Measurements from ENCODE around the gene MACROD1. TPM values are rescaled to one million over a fixed set of nuclear protein-coding genes. Genes with fewer than 3 reads are reported as not detected.

MACROD1 gene
- total RNA-seq, 4 donors from 2014 or later = 28.8 to 70.7 (median 33.7) TPM

GRCh38 chr11:64036087-64037026, 129.6 kb downstream of the MACROD1 start:
- TF ChIP-seq POLR2A (IDR thresholded peaks at IDR 0.05; ENCODE audit: low read depth) (no peak), CTCF (IDR thresholded peaks at IDR 0.05) (no peak), EP300 (IDR thresholded peaks at IDR 0.05) (no peak), POLR2AphosphoS5 (IDR thresholded peaks at IDR 0.05) (no peak)
- peak overlapping the region; percentile 45 to 64 (median 53) for H3K27ac ChIP-seq (replicated peaks in 1 of 4)
- intact Hi-C loops (cut with DNase I) = no loop called here

GRCh38 chr11:64035576-64035975, 130.3 kb downstream of the MACROD1 start, which contains the start of gene FLRT1:
FLRT1 (plus strand) TSS chr11:64035931; CDS start chr11:64116268, 80,337 bp downstream.
- H3K27me3 ChIP-seq = peaks cover 3 to 53% (median 7%) of the 10 kb centered on the region in 4 donors
- H3K4me1 ChIP-seq = peaks cover 18 to 31% (median 24%) of the 10 kb centered on the region in 4 donors
- TF ChIP-seq POLR2A (IDR thresholded peaks at IDR 0.05; ENCODE audit: low read depth) = no peak
- TF ChIP-seq POLR2AphosphoS5 (IDR thresholded peaks at IDR 0.05) = no peak
- no peak for TF ChIP-seq CTCF (IDR thresholded peaks at IDR 0.05)
- TF ChIP-seq EP300 (IDR thresholded peaks at IDR 0.05) = no peak
- intact Hi-C loops (cut with DNase I) = no loop called here
- no CpG with 5 or more reads among the region's 64 CpGs for WGBS
- H3K4me3 ChIP-seq = peak within 1 kb of the TSS; percentile 53 to 63 (median 60)
- H3K27ac ChIP-seq (replicated peaks in 1 of 4) = peak within 1 kb of the TSS; percentile 45 to 64 (median 53)
- no peak for DNase-seq (ENCODE audit: extremely low spot score)
- H3K36me3 ChIP-seq = no peaks in the 10 kb centered on the region
- no peaks in the 10 kb centered on the region for H3K9me3 ChIP-seq

More at GRCh38 chr11:64036087-64037026, 129.6 kb downstream of the MACROD1 start:
- H3K27me3 ChIP-seq = peaks cover 3 to 53% (median 7%) of the 10 kb centered on the region in 4 donors
- H3K36me3 ChIP-seq = no peaks in the 10 kb centered on the region
- DNase-seq (ENCODE audit: extremely low spot score) = no peak
- WGBS = 2% methylated on average over 61 of the region's 85 CpGs
- H3K4me1 ChIP-seq = peaks cover 18 to 33% (median 26%) of the 10 kb centered on the region in 4 donors
- H3K4me3 ChIP-seq = peak overlapping the region; percentile 53 to 63 (median 60)
- H3K9me3 ChIP-seq = no peaks in the 10 kb centered on the region

- peak overlapping the region; percentile 53 to 63 (median 60) for H3K4me3 ChIP-seq
- H3K9me3 ChIP-seq = no peaks in the 10 kb centered on the region
- intact Hi-C loops (cut with DNase I) = no loop called here
- H3K36me3 ChIP-seq = no peaks in the 10 kb centered on the region
- H3K27me3 ChIP-seq = peaks cover 3 to 53% (median 7%) of the 10 kb centered on the region in 4 donors
- DNase-seq (ENCODE audit: extremely low spot score) = no peak
- no peak for TF ChIP-seq CTCF (IDR thresholded peaks at IDR 0.05)
- no peak for TF ChIP-seq POLR2A (IDR thresholded peaks at IDR 0.05; ENCODE audit: low read depth)
- TF ChIP-seq POLR2AphosphoS5 (IDR thresholded peaks at IDR 0.05) = no peak
- no peak for TF ChIP-seq EP300 (IDR thresholded peaks at IDR 0.05)
- 14% methylated on average over 12 of the region's 17 CpGs for WGBS
- no peak overlapping the region for H3K27ac ChIP-seq (replicated peaks in 1 of 4)
- H3K4me1 ChIP-seq = peaks cover 18 to 31% (median 22%) of the 10 kb centered on the region in 4 donors
Observed at GRCh38 chr11:64035081-64035524, 130.8 kb downstream of the MACROD1 start.

- Histone ChIP-seq H3K4me1 (peaks cover 18 to 31% (median 22%) of the 10 kb centered on the region in 4 donors), H3K9me3 (no peaks in the 10 kb centered on the region), H3K4me3 (no peak overlapping the region), H3K27me3 (peaks cover 3 to 54% (median 7%) of the 10 kb centered on the region in 4 donors), H3K36me3 (no peaks in the 10 kb centered on the region), H3K27ac (replicated peaks in 1 of 4) (no peak overlapping the region)
- TF ChIP-seq POLR2A (IDR thresholded peaks at IDR 0.05; ENCODE audit: low read depth) (no peak), POLR2AphosphoS5 (IDR thresholded peaks at IDR 0.05) (no peak), EP300 (IDR thresholded peaks at IDR 0.05) (no peak), CTCF (IDR thresholded peaks at IDR 0.05) (peak in 1 of 3 experiments; percentile 6)
- WGBS = 87% methylated on average over 8 of the region's 9 CpGs
- DNase-seq (ENCODE audit: extremely low spot score) = no peak
- intact Hi-C loops (cut with DNase I) = no loop called here
Observed at GRCh38 chr11:64034411-64034811, 131.5 kb downstream of the MACROD1 start.

Measured in esophagus muscularis mucosa (tissue), 4 donors.